ENCODE data around the gene PAXIP1.

The PAXIP1 gene

GRCh38 chr7:154896076-154896475 lies 106.8 kb downstream of the PAXIP1 start:
- in situ Hi-C loops (cut with MboI; ENCODE audit: low sequenced_read_pairs) = no loop called here
